GM03348 (cell line): ENCODE data around the gene NET1.
A peak's percentile ranks its signal among the peaks of the same experiment; 100 is the strongest.
"Not testable (repeated sequence)": the region's sequence is repeated elsewhere in the genome, so short reads cannot be mapped to it uniquely, and the experiment has no call there.

Experiments used
- DNase-seq: peaks from one replicate; pipeline ENCODE4 v3.0.0; 2012; ENCODE audit warnings: low spot score

NET1 gene

DNA sequence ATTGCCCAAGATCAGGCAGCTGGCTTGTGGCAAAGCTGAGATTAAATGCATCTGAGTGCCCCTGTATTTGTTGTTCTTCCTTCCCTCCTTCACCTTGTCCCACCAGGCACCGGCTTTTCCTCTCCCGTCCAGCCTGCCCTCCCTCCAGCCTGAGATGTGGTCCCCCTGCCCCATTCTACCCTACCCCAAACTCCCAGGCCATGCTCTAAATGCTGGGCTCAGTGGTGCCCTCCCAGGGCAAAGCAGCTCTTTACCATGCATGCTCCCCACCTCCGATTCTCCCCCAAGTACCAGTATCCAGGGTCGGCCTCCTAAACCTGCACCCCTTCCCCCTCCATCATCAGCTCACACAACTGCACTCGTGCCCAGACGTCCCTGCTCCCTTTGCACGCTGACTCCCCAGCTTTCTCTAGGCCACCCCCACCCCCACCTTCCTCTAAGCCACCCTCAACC, 50.5 kb downstream of the NET1 start:
- no peak for DNase-seq

GRCh38 chr10:5464546-5464945, 52.2 kb downstream of the NET1 start:
- DNase-seq: no peak

DNA sequence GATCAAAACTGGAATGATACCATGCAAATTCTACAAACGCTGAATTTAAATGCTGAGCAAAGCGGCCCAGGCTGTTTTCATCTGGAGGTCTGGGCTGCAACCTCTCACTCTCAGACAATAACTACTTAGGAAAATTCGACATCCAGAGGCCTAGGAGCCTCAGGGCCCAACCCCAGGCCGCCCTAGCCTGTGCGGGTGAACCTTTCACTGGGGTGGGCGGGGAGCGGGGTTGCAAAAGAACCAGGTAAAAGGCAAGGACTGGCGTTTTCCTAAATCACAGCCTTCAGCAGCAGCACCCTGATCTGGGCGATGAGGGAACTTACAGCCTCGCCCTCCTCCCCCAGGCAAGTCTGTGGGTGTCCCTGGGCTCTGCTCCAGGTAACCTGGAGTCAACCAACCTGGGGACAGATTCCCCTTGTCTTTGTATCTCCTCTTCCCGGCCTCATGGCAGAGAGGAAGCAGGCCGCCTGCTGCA, 53.7 kb downstream of the NET1 start:
- no peak for DNase-seq

- DNase-seq: peak; percentile 31
Measured at GRCh38 chr10:5466451-5467206, 54.3 kb downstream of the NET1 start.

- no peak for DNase-seq
Measured at GRCh38 chr10:5467207-5467535, 54.8 kb downstream of the NET1 start.

GRCh38 chr10:5467634-5468255, 55.4 kb downstream of the NET1 start:
- no peak for DNase-seq

GRCh38 chr10:5468262-5469106, 56.1 kb downstream of the NET1 start:
- DNase-seq: no peak

DNA sequence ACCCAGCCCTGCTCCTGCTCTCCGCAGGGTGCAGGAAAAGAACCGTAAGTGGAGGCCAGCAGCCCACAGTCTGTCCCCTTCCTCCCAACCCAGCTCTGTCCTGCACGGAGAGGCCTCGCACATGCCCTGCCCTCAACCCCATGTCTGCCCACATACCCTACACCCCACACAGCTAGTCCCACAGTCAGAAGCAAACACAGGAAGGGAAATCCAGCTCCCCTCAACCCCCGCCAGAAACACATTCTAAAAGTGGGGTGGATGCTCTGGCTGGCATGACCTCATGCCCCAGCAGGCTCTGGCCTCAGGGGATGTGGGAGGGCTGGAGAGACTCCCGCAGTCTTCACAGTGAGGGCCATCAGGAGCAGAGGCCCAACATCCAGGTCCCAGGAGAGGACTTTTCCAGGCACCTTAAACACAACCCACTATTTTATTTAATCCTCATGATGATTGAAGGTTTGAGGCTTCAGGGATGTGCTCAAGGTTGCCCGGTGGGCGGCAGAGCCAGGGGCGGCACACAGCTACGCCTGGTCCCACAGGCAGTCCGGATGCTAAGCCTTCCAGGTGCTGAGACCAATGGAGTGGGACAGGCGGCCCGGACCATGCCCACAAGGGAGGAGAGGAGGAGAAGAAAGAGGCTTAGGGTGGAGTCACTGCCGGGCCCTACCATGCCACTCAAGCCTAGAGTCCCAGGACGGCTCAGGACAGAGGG, 57.1 kb downstream of the NET1 start:
- DNase-seq: no peak

- DNase-seq: no peak
Measured at GRCh38 chr10:5470062-5470751, 57.9 kb downstream of the NET1 start.

DNA sequence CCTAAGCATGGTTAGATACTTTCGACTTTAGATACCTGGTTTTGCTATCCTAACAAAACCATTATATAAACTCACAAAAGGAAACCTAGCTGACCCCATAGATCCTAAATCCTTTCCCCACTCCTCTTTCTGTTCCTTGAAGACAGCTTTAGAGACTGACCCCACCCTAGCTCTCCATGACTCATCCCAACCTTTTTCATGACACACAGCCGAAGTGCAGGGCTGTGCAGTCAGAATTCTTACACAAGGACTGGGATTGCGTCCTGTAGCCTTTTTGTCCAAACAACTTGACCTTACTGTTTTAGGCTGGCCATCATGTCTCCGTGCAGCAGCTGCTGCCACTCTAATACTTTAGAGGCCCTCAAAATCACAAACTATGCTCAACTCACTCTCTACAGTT, 62.3 kb downstream of the NET1 start:
- not testable (repeated sequence) for DNase-seq

DNA sequence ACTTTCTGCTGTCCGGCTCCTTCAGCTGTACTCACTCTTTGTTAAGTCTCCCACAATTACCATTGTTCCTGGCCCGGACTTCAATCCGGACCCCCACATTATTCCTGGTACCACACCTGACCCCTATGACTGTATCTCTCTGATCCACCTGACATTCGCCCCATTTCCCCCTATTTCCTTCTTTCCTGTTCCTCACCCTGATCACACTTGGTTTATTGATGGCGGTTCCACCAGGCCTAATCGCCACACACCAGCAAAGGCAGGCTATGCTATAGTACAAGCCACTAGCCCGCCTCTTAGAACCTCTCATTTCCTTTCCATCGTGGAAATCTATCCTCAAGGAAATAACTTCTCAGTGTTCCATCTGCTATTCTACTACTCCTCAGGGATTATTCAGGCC, 62.7 kb downstream of the NET1 start:
- not testable (repeated sequence) for DNase-seq

DNA sequence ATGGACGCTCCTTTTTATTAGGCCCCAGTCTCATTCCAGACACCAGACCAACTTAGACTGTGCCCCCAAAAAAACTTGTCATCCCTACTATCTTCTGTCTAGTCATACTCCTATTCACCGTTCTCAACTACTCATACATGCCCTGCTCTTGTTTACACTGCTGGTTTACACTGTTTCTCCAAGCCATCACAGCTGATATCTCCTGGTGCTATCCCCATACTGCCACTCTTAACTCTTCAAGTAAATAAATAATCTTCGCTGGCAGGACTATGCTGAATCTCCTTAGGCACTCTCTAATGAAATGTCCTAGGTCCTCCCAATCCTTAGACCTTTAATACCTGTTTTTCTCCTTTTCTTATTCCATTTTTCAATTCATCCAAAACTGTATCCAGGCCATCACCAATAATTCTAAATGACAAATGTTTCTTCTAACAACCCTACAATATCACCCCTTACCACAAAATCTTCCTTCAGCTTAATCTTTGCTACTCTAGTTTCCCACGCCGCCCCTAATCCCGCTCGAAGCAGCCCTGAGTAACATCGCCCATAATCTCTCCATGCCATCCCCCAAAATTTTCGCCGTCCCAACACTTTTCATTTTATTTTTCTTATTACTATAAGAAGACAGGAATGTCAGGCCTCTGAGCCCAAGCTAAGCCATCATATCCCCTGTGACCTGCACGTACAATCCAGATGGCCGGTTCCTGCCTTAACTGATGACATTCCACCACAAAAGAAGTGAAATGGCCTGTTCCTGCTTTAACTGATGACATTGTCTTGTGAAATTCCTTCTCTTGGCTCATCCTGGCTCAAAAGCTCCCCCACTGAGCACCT, 63.8 kb downstream of the NET1 start:
- not testable (repeated sequence) for DNase-seq

DNA sequence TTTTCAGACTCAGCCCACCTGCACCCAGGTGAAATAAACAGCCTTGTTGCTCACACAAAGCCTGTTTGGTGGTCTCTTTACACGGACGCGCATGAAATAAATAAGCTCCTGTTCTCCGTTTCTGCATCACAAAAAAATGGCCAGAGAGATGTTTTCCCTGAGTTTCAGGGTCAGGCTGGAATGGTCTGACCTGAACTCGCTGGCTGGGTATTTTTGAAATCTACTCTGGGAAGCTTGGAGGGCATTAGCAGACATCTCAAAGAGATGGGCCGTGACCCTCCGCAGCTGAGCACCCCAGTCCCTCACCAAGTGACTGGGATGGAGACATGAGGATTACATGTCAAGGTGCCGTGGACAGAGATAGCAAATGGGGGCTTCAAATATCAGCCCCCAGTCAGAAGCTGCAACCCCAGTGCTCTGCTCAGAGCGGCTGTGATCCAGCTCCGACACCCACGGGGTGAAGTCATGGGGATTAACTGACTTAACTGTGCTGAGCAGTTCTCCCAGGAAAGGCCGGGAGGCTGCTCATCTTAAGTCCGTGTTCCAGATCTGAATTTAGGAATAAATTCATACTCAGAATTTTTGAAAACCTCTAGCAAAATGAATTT, 64.7 kb downstream of the NET1 start:
- no peak for DNase-seq

DNA sequence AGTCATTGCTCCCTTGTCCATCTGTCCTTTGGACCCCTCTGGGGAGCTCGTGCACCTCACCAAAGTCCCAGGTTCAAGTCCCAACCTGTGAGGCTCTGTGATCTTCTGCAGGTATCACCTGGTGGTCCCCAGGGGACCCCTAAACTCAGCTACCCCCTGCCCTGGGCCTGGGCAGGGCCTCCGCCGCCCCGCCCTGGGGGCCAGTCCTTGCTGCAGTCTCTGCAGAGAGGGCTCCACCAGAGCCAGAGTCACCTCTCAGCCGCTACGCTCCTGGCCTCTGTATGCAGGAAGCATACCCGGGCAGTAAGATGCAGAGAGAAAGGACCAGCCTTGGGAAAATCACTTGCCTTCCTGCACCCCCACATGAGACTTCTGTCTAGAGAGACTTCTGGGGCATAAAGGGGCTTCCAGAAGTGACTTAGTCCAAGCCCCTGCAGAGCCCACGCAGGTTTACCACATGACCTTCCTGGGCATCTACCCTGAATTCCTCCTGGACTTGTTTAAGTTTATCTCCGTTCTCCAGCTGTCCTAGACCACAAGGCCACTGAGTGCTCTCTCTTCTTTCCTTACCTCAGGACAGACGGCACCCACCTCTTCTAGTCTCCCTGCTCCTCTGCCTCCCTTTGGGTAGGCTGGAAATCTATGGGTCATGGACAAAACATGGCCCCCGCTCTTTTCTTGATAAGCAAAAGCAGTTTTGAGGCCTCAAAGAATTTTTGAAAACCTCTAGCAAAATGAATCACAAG, 65.8 kb downstream of the NET1 start:
- DNase-seq: no peak

- no peak for DNase-seq
Measured at GRCh38 chr10:5478694-5479305, 66.4 kb downstream of the NET1 start.

DNA sequence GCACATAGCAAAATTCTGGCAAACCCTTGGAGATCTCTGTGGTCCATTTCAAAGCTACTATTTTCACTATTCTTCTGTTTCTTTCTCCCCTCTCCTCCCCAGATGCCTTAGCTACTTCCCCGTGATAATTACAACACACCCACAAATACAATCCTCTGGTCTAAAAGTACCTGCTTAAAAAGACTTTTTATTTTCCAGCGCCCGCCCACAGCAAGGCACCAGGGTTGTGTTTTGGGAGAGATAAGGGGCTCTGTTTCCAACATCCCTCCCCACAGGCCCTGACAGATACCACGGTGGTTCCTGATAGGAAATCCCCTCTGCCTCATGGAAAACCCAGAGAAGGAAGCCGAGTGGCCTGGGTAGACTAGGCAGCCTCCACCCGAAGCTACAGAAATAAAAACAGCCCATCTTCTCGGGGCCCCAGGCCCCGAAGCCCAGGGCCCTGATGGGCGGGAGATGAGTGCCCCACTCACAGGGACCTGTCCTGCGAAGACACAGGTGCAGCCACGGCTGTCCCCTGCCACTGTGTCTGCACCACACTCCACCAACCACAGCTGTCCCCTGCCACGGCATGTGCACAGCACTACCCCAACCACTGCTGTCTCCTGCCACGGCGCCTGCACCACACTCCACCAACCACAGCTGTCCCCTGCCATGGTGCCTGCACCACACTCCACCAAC, 67.3 kb downstream of the NET1 start:
- DNase-seq: no peak

GRCh38 chr10:5480162-5480941, 68.0 kb downstream of the NET1 start:
- DNase-seq: no peak

DNA sequence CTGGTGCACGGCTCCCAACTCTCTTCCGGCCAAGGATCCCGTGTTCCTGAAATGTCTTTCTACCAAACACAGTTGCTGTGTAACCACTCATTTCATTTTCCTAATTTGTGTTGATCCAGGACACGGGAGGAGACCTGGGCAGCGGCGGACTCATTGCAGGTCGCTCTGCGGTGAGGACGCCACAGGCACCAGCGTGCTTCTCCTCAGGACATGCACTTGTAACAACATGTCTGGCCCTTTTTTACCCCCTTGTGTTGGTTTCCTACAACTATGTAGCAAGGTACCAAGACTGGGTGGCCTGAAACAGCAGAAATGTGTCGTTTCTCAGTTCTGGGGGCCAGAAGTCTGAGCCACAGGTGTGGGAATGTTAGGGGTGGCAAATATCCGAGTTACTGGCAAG, 68.8 kb downstream of the NET1 start:
- no peak for DNase-seq
